Activated CD4-positive, alpha-beta T cell treated with anti-CD3 and anti-CD28 coated beads, Interleukin-2, amount 10 ng/mL, durations not matched to agents 7 days and 5 days (primary cell): Measurements from ENCODE around the gene SLC38A10. TPM values are rescaled to one million over a fixed set of nuclear protein-coding genes. Genes with fewer than 3 reads are reported as not detected.

Experiments
- CTCF ChIA-PET: fragments of 350-600 bp; sonication (Branson Sonifier 250); formaldehyde crosslinking; loops from one replicate; lab custom pipeline; 2021; ENCODE audit warnings: antibody characterized with exemption; lab: Charles Lee
- POLR2A ChIA-PET: fragments of 350-600 bp; sonication (Branson Sonifier 250); formaldehyde crosslinking; loops from one replicate; lab custom pipeline; 2021; ENCODE audit warnings: antibody characterized with exemption; lab: Charles Lee
- DNase-seq: peaks from one replicate; pipeline ENCODE4 v3.0.0-alpha.2; 2020
- H3K27ac Mint-ChIP-seq: one replicate; pipeline ENCODE4 v1.8.0; 2021; ENCODE audit warnings: mild to moderate bottlenecking, moderate library complexity, mixed read lengths
- H3K27me3 Mint-ChIP-seq: one replicate; pipeline ENCODE4 v1.8.0; 2021; ENCODE audit warnings: mixed read lengths
- H3K36me3 Mint-ChIP-seq: one replicate; pipeline ENCODE4 v1.8.0; 2021; ENCODE audit warnings: low read depth, mixed read lengths
- H3K4me1 Mint-ChIP-seq: one replicate; pipeline ENCODE4 v1.8.0; 2021; ENCODE audit warnings: mixed read lengths
- H3K4me3 Mint-ChIP-seq: one replicate; pipeline ENCODE4 v1.8.0; 2021; ENCODE audit warnings: mild to moderate bottlenecking, moderate library complexity, mixed read lengths
- H3K9me3 Mint-ChIP-seq: one replicate; pipeline ENCODE4 v1.8.0; 2021; ENCODE audit warnings: mixed read lengths
- total RNA-seq, 2 experiments: library from RNA; stranded (reverse); gene quantifications; one replicate each; pipeline ENCODE4 v1.2.3, GENCODE V29; 2021

Gene SLC38A10
- total RNA-seq, 2 experiments from 2014 or later: 94.4 to 109 TPM

- H3K27ac Mint-ChIP-seq: peak overlapping the region; percentile 84
- ChIA-PET CTCF (no interaction called here), POLR2A (no interaction called here)
- H3K4me1 Mint-ChIP-seq: peaks cover 8% of the 10 kb centered on the region
- DNase-seq: no peak
- H3K4me3 Mint-ChIP-seq: no peak overlapping the region
- no peaks in the 10 kb centered on the region for H3K27me3 Mint-ChIP-seq
- H3K9me3 Mint-ChIP-seq: no peaks in the 10 kb centered on the region
- H3K36me3 Mint-ChIP-seq: peaks cover 40% of the 10 kb centered on the region
Observed at GRCh38 chr17:81272616-81273015, 22.5 kb downstream of the SLC38A10 start.

DNA sequence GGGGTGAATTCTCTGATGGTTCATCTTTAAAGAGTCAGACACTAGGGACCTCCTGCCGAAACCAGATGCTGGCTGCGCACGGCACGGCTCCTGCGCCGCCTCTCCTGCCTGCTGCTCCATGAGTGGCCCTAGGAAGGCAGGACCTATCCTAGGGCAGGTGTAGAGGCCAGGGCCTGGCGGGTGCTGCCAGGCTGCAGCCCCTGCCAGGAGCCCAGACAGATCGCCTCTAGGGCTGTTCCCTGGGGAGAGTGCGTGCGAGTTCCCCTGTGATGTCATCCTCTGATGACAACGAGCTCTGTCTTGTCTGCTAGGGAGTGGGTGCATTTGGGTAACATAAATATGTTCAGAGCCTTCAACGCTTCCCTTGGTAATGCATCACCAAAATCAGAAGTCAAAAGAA is 23.9 kb downstream of the SLC38A10 start:
- Mint-ChIP-seq H3K36me3 (peaks cover 38% of the 10 kb centered on the region), H3K27me3 (no peaks in the 10 kb centered on the region), H3K9me3 (no peaks in the 10 kb centered on the region), H3K4me1 (peaks cover 8% of the 10 kb centered on the region), H3K27ac (no peak overlapping the region), H3K4me3 (no peak overlapping the region)
- ChIA-PET CTCF (no interaction called here), POLR2A (no interaction called here)
- DNase-seq: no peak

- no peak for DNase-seq
- H3K27ac Mint-ChIP-seq: no peak overlapping the region
- peaks cover 36% of the 10 kb centered on the region for H3K36me3 Mint-ChIP-seq
- H3K4me1 Mint-ChIP-seq: peaks cover 8% of the 10 kb centered on the region
- no peaks in the 10 kb centered on the region for H3K9me3 Mint-ChIP-seq
- no peaks in the 10 kb centered on the region for H3K27me3 Mint-ChIP-seq
- H3K4me3 Mint-ChIP-seq: no peak overlapping the region
- ChIA-PET POLR2A (no interaction called here), CTCF (no interaction called here)
Observed at GRCh38 chr17:81270279-81270678, 24.8 kb downstream of the SLC38A10 start.

- no peak overlapping the region for H3K27ac Mint-ChIP-seq
- no peak overlapping the region for H3K4me3 Mint-ChIP-seq
- peaks cover 30% of the 10 kb centered on the region for H3K36me3 Mint-ChIP-seq
- CTCF ChIA-PET: no interaction called here
- H3K27me3 Mint-ChIP-seq: no peaks in the 10 kb centered on the region
- peaks cover under 1% of the 10 kb centered on the region for H3K4me1 Mint-ChIP-seq
- no peaks in the 10 kb centered on the region for H3K9me3 Mint-ChIP-seq
- DNase-seq: no peak
- POLR2A ChIA-PET: no interaction called here
Observed at GRCh38 chr17:81267390-81268067, 27.6 kb downstream of the SLC38A10 start.

DNA sequence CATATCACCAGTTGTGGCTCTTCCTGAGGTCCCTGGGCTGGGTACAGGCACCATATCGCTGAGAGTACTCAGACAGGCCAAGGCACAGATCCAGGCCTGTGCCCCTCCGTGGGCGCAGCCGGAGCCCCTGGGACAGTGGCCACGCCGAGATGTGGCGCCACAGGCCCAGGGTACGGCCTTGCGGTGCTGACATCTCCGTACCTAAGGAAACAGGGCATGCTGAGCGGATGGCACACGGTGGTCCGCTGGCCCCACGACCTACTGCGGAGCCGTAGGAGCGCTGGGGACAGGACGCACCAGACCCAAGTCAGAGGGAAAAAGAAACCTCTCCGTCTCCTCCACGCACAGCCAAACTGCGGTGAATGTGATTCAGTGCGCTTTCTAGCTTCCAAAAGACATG is 29.5 kb downstream of the SLC38A10 start:
- Mint-ChIP-seq H3K4me1 (no peaks in the 10 kb centered on the region), H3K4me3 (no peak overlapping the region), H3K36me3 (peaks cover 26% of the 10 kb centered on the region), H3K27me3 (no peaks in the 10 kb centered on the region), H3K9me3 (no peaks in the 10 kb centered on the region), H3K27ac (no peak overlapping the region)
- no peak for DNase-seq
- ChIA-PET POLR2A (interaction anchor here (0.6 kb wide), 1 partner anchor 15 kb away, joined by 3 read pairs; no protein-coding TSS in a partner anchor), CTCF (no interaction called here)

- Mint-ChIP-seq H3K9me3 (no peaks in the 10 kb centered on the region), H3K36me3 (peaks cover 27% of the 10 kb centered on the region)
Observed at GRCh38 chr17:81264640-81265039, 30.5 kb downstream of the SLC38A10 start.

DNA sequence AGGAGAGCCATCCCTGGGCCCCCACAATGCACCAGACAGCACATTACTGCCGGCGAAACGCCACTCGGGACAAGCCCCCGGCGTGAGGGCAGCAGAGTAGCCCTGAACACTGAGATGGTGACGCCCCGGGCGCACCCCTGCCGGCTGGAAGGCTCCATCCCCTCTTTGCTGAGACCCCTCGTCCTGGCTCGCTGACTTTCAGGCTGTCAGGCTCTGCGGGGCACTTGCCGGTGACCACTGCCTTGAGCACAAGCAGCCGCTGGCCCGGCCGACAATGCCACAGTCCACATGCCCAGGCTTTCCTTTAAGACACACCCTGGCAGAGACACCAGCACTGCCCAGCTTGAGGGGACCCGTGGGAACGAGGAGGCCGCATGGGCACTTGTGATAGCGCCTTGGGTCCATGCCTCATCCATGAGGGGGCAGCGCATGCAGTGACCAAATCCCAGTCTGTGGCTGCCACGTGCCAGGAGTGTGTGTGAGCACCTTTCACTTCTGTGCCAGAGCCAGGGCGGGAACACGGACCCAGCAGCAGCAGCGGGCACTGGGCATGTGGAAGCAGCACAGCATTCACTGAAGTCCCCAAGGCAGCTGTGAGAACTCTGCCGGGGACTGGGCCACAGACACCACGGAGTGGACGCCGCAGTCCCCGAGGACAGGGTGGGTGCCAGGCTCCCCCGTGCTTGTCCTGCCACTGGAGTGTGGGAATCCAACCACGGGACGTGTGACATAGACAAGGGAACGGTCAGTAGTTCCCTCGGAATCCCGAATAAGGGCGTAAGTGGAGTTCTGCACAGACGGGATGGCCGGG is 31.5 kb downstream of the SLC38A10 start:
- ChIA-PET CTCF (no interaction called here), POLR2A (no interaction called here)
- H3K4me1 Mint-ChIP-seq: no peaks in the 10 kb centered on the region
- no peak overlapping the region for H3K27ac Mint-ChIP-seq
- H3K4me3 Mint-ChIP-seq: no peak overlapping the region
- H3K9me3 Mint-ChIP-seq: no peaks in the 10 kb centered on the region
- peaks cover 19% of the 10 kb centered on the region for H3K36me3 Mint-ChIP-seq
- no peaks in the 10 kb centered on the region for H3K27me3 Mint-ChIP-seq
- DNase-seq: no peak

More at GRCh38 chr17:81264640-81265039, 30.5 kb downstream of the SLC38A10 start:
- CTCF ChIA-PET: no interaction called here
- no peak for DNase-seq
- POLR2A ChIA-PET: no interaction called here
- Mint-ChIP-seq H3K27me3 (no peaks in the 10 kb centered on the region), H3K4me1 (no peaks in the 10 kb centered on the region), H3K4me3 (no peak overlapping the region), H3K27ac (no peak overlapping the region)

GRCh38 chr17:81261582-81262336 is 33.3 kb downstream of the SLC38A10 start:
- H3K36me3 Mint-ChIP-seq: peaks cover 12% of the 10 kb centered on the region
- no peaks in the 10 kb centered on the region for H3K9me3 Mint-ChIP-seq
- POLR2A ChIA-PET: no interaction called here
- no peak overlapping the region for H3K27ac Mint-ChIP-seq
- H3K27me3 Mint-ChIP-seq: no peaks in the 10 kb centered on the region
- CTCF ChIA-PET: interaction anchor here (1.4 kb wide), 1 partner anchor 21 kb away, joined by 3 read pairs; no protein-coding TSS in a partner anchor
- no peak overlapping the region for H3K4me3 Mint-ChIP-seq
- no peak for DNase-seq
- no peaks in the 10 kb centered on the region for H3K4me1 Mint-ChIP-seq

DNA sequence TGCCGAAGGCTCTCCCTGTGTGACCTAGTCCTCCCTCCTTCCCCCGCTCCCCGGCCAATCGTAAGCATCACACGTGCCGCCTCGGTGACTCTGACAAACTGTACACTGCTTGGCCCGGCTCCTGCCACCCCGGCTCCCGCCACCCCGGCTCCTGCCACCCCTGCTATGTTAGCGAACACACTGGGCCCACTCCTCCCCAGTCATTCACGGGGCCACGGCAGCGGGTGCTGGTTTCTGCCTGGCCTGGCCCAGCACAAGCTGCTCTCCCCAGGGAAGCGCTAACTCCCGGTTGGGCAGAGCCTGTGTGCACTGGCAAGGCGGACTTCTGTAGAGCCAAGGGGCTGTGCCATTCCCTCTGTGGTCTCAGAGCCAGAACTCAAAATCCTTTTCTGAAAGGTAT is 34.0 kb downstream of the SLC38A10 start:
- peaks cover 12% of the 10 kb centered on the region for H3K36me3 Mint-ChIP-seq
- CTCF ChIA-PET: interaction anchor here (0.8 to 1.4 kb wide), 2 partner anchors 20 to 31 kb away, joined by 3 read pairs; no protein-coding TSS in a partner anchor
- H3K9me3 Mint-ChIP-seq: no peaks in the 10 kb centered on the region
- no peak overlapping the region for H3K27ac Mint-ChIP-seq
- H3K27me3 Mint-ChIP-seq: no peaks in the 10 kb centered on the region
- DNase-seq: no peak
- H3K4me1 Mint-ChIP-seq: no peaks in the 10 kb centered on the region
- POLR2A ChIA-PET: no interaction called here
- no peak overlapping the region for H3K4me3 Mint-ChIP-seq

GRCh38 chr17:81260641-81261040 is 34.5 kb downstream of the SLC38A10 start:
- H3K27me3 Mint-ChIP-seq: no peaks in the 10 kb centered on the region
- H3K36me3 Mint-ChIP-seq: peaks cover 12% of the 10 kb centered on the region
- DNase-seq: no peak
- no peaks in the 10 kb centered on the region for H3K9me3 Mint-ChIP-seq
- H3K27ac Mint-ChIP-seq: no peak overlapping the region
- POLR2A ChIA-PET: no interaction called here
- CTCF ChIA-PET: interaction anchor here (0.8 to 1.4 kb wide), 2 partner anchors 20 to 31 kb away, joined by 3 read pairs; no protein-coding TSS in a partner anchor
- no peak overlapping the region for H3K4me3 Mint-ChIP-seq
- H3K4me1 Mint-ChIP-seq: no peaks in the 10 kb centered on the region

DNA sequence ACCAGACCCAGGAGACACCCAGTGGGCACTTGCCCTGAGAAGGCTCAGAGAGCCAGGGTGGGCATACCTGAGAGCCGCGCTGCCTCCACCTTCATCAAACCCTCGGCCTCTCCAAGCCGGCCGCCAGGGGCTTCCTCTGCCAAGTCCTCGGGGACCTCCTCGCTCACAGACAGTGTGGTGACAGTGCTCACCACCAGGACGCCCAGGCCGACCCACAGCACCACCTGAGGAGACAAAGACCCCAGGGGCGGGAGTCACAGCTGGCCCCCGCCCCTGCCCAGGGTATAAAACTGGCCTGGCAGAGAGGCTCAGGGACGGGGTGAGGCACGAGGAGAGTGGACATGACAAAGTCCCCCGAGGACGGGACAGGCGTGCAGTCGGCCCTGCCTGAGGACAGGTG is 34.9 kb downstream of the SLC38A10 start:
- CTCF ChIA-PET: interaction anchor here (0.8 to 1.4 kb wide), 2 partner anchors 19 to 32 kb away, joined by 3 read pairs; no protein-coding TSS in a partner anchor
- H3K9me3 Mint-ChIP-seq: no peaks in the 10 kb centered on the region
- POLR2A ChIA-PET: no interaction called here
- H3K36me3 Mint-ChIP-seq: peaks cover 10% of the 10 kb centered on the region
- no peaks in the 10 kb centered on the region for H3K27me3 Mint-ChIP-seq
- H3K27ac Mint-ChIP-seq: no peak overlapping the region
- H3K4me3 Mint-ChIP-seq: no peak overlapping the region
- no peaks in the 10 kb centered on the region for H3K4me1 Mint-ChIP-seq
- DNase-seq: no peak

- H3K4me1 Mint-ChIP-seq: no peaks in the 10 kb centered on the region
- no peak overlapping the region for H3K27ac Mint-ChIP-seq
- no peak overlapping the region for H3K4me3 Mint-ChIP-seq
- H3K36me3 Mint-ChIP-seq: peaks cover 8% of the 10 kb centered on the region
- DNase-seq: no peak
- ChIA-PET CTCF (interaction anchor here (1.1 kb wide), 1 partner anchor 233 kb away, joined by 3 read pairs; no protein-coding TSS in a partner anchor), POLR2A (no interaction called here)
- H3K9me3 Mint-ChIP-seq: no peaks in the 10 kb centered on the region
- no peaks in the 10 kb centered on the region for H3K27me3 Mint-ChIP-seq
Observed at GRCh38 chr17:81259058-81259605, 36.0 kb downstream of the SLC38A10 start.
